GM21825 (cell line): ENCODE measurements around the gene MREG.
"Not testable (repeated sequence)": the region's sequence is repeated elsewhere in the genome, so short reads cannot be mapped to it uniquely, and the experiment has no call there.

Source experiments
- ATAC-seq: cut with Tn5 transposase; IDR thresholded peaks from one replicate; pipeline ENCODE4 v1.9.1; 2021; ENCODE audit warnings: mild to moderate bottlenecking, moderate library complexity; ENCODE audit not compliant: unreplicated experiment

MREG gene

GRCh38 chr2:215994911-215995310, 18.4 kb downstream of the MREG start:
- ATAC-seq = no peak

- ATAC-seq = not testable (repeated sequence)
These were observed 24.7 kb downstream of the MREG start for GRCh38 chr2:215988556-215989207.

- ATAC-seq = no peak
These were observed 28.1 kb downstream of the MREG start for GRCh38 chr2:215985257-215985656.

GRCh38 chr2:215984661-215985060, 28.7 kb downstream of the MREG start:
- ATAC-seq = no peak

- peak; percentile 56 for ATAC-seq
These were observed 29.6 kb downstream of the MREG start for GRCh38 chr2:215983581-215984351.

GRCh38 chr2:215982465-215982875, 30.9 kb downstream of the MREG start:
- peak; percentile 59 for ATAC-seq

GRCh38 chr2:215981115-215981514, 32.2 kb downstream of the MREG start:
- ATAC-seq = no peak

- ATAC-seq = peak; percentile 48
These were observed 33.7 kb downstream of the MREG start for GRCh38 chr2:215979620-215980019.

GRCh38 chr2:215974700-215975429, 38.5 kb downstream of the MREG start:
- no peak for ATAC-seq

- no peak for ATAC-seq
These were observed 39.2 kb downstream of the MREG start for GRCh38 chr2:215973954-215974699.

- no peak for ATAC-seq
These were observed 40.1 kb downstream of the MREG start for GRCh38 chr2:215973145-215973792.

- ATAC-seq = no peak
These were observed 41.7 kb downstream of the MREG start for GRCh38 chr2:215971671-215972070.

GRCh38 chr2:215970894-215971293, 42.5 kb downstream of the MREG start:
- ATAC-seq = not testable (repeated sequence)

GRCh38 chr2:215970425-215970824, 42.9 kb downstream of the MREG start:
- no peak for ATAC-seq

- no peak for ATAC-seq
These were observed 44.1 kb downstream of the MREG start for GRCh38 chr2:215969131-215969841.

- no peak for ATAC-seq
These were observed 44.9 kb downstream of the MREG start for GRCh38 chr2:215968499-215968898.

- ATAC-seq = no peak
These were observed 45.6 kb downstream of the MREG start for GRCh38 chr2:215967590-215968378.

- ATAC-seq = no peak
These were observed 46.4 kb downstream of the MREG start for GRCh38 chr2:215966951-215967350.

- ATAC-seq = no peak
These were observed 47.1 kb downstream of the MREG start for GRCh38 chr2:215966274-215966673.
